Trophoblast cell (in vitro differentiated cells and primary cell): ENCODE data around the gene PGM2L1.

Source experiments
- DNase-seq, 2 donors: peaks; one replicate each; pipeline ENCODE4 v3.0.0-alpha.2; 2016
- H2AFZ ChIP-seq: 2 replicates; pipeline ENCODE4 v1.6.1; 2013; ENCODE audit warnings: low read length, moderate library complexity, mild to moderate bottlenecking; ENCODE audit not compliant: insufficient read depth, poor library complexity
- H2AK5ac ChIP-seq: 2 replicates; pipeline ENCODE4 v1.6.1; 2013; ENCODE audit warnings: mild to moderate bottlenecking, low read length
- H2BK120ac ChIP-seq: 2 replicates; pipeline ENCODE4 v1.6.1; 2013; ENCODE audit warnings: low read length, mild to moderate bottlenecking, moderate library complexity; ENCODE audit not compliant: insufficient read depth, poor library complexity
- H2BK12ac ChIP-seq: 2 replicates; pipeline ENCODE4 v1.6.1; 2013; ENCODE audit warnings: mild to moderate bottlenecking, low read length, moderate library complexity
- H2BK5ac ChIP-seq: 2 replicates; pipeline ENCODE4 v1.6.1; 2013; ENCODE audit warnings: low read length, low read depth, moderate library complexity, mild to moderate bottlenecking; ENCODE audit not compliant: poor library complexity
- H3K14ac ChIP-seq: 2 replicates; pipeline ENCODE4 v1.6.1; 2013; ENCODE audit warnings: mild to moderate bottlenecking, low read length
- H3K18ac ChIP-seq: 2 replicates; pipeline ENCODE4 v1.6.1; 2013; ENCODE audit warnings: mild to moderate bottlenecking, low read length
- H3K23ac ChIP-seq: 2 replicates; pipeline ENCODE4 v1.6.1; 2013; ENCODE audit warnings: low read length
- H3K27ac ChIP-seq: 2 replicates; pipeline ENCODE4 v1.5.1; 2013; ENCODE audit warnings: low read depth, mild to moderate bottlenecking, inconsistent platforms, low read length, moderate library complexity
- H3K27me3 ChIP-seq: 2 replicates; pipeline ENCODE4 v1.6.1; 2013; ENCODE audit warnings: inconsistent platforms, mild to moderate bottlenecking, low read length, moderate library complexity; ENCODE audit not compliant: insufficient read depth
- H3K36me3 ChIP-seq, 2 experiments: 1 replicate in 1 of 2; 2 replicates in 1 of 2; pipeline ENCODE4 v1.6.1; 2013; ENCODE audit warnings: low read length in 2 of 2, mild to moderate bottlenecking in 2 of 2, moderate library complexity in 1 of 2; ENCODE audit not compliant: insufficient read depth in 2 of 2, control insufficient read depth in 1 of 2
- H3K4ac ChIP-seq: 2 replicates; pipeline ENCODE4 v1.6.1; 2013; ENCODE audit warnings: low read depth, mild to moderate bottlenecking, low read length, moderate library complexity
- H3K4me1 ChIP-seq, 2 experiments: 1 replicate in 1 of 2; 2 replicates in 1 of 2; pipeline ENCODE4 v1.6.1; 2013; ENCODE audit warnings: low read length in 2 of 2, mild to moderate bottlenecking in 2 of 2, moderate library complexity in 1 of 2; ENCODE audit not compliant: insufficient read depth in 2 of 2, control insufficient read depth in 1 of 2
- H3K4me2 ChIP-seq: 2 replicates; pipeline ENCODE4 v1.6.1; 2013; ENCODE audit warnings: inconsistent platforms, mild to moderate bottlenecking, low read length, moderate library complexity
- H3K4me3 ChIP-seq: 2 replicates; pipeline ENCODE4 v1.5.1; 2013; ENCODE audit warnings: mild to moderate bottlenecking, low read depth, low read length, inconsistent platforms
- H3K79me1 ChIP-seq: one replicate; pipeline ENCODE4 v1.6.1; 2013; ENCODE audit warnings: low read length
- H3K79me2 ChIP-seq: 2 replicates; pipeline ENCODE4 v1.6.1; 2013; ENCODE audit warnings: low read length, mild to moderate bottlenecking; ENCODE audit not compliant: control insufficient read depth, insufficient read depth, poor library complexity
- H3K9ac ChIP-seq: 2 replicates; pipeline ENCODE4 v1.6.1; 2013; ENCODE audit warnings: mild to moderate bottlenecking, low read length
- H3K9me3 ChIP-seq: 2 replicates; pipeline ENCODE4 v1.6.1; 2013; ENCODE audit warnings: low read depth, mild to moderate bottlenecking, control low read depth, inconsistent platforms, low read length; ENCODE audit not compliant: insufficient read depth
- H4K12ac ChIP-seq: 2 replicates; pipeline ENCODE4 v1.6.1; 2013; ENCODE audit warnings: low read depth, mild to moderate bottlenecking, low read length, moderate library complexity
- H4K8ac ChIP-seq: 2 replicates; pipeline ENCODE4 v1.6.1; 2013; ENCODE audit warnings: low read depth, mild to moderate bottlenecking, low read length, moderate library complexity
- H4K91ac ChIP-seq: one replicate; pipeline ENCODE4 v1.6.1; 2013; ENCODE audit warnings: low read depth, mild to moderate bottlenecking, low read length, moderate library complexity
- WGBS: extraction: QIAGEN DNeasy Blood & Tissue Kit; methylation state at CpG from one replicate; pipeline ENCODE4 v1.1.7; 2013; ENCODE audit warnings: missing lambda C conversion rate; ENCODE audit not compliant: insufficient read length, insufficient coverage; ENCODE audit errors: extremely low coverage; 5-methylcytosine and 5-hydroxymethylcytosine counted together

Gene PGM2L1

DNA sequence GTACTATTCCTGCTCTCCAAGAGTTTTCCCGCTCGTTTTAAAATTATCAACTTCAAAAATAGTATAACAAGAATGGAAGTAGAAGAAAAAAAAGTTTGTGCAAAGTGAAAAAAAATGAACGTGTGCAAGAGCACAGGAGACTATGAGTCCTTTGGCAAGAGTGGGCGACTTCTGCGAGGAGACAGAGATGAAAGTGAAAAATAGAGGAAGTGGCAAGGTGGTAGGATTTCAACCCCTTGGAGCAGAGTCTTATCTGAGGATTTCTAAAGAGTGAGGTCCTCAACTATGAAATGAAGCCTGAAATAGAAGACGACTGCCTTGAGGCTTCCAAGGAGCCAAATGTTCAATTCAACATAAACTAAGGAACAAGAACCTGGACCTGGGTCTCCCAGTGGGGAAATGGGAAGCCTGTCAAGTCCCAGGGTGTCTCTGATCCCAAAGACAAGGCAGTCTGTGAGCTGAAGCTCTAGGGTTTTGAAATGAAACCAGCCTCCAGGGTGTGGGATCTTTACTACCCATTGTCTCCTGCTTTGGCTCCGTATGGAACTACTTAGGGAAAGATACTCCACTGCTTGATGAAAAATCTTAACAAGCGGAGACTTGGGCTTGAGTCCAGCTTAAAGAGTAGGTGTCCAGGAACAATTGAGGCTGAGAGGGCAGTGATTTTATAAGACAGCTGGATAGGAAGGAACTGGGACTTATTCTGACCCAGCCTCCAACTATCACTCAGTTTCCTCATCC, 91.6 kb downstream of the PGM2L1 start:
- H3K23ac ChIP-seq, result no peak overlapping the region
- no peak overlapping the region for H3K4me2 ChIP-seq
- H4K12ac ChIP-seq, result no peak overlapping the region
- no peaks in the 10 kb centered on the region for H3K79me1 ChIP-seq
- no peaks in the 10 kb centered on the region for H3K36me3 ChIP-seq
- H2AK5ac ChIP-seq, result no peak overlapping the region
- H3K27ac ChIP-seq, result no peak overlapping the region
- H2BK12ac ChIP-seq, result no peak overlapping the region
- H2BK5ac ChIP-seq, result no peak overlapping the region
- no peak overlapping the region for H3K14ac ChIP-seq
- H3K9me3 ChIP-seq, result peaks cover 5% of the 10 kb centered on the region
- H3K9ac ChIP-seq, result no peak overlapping the region
- H2BK120ac ChIP-seq, result no peak overlapping the region
- H4K8ac ChIP-seq, result no peak overlapping the region
- no peak overlapping the region for H3K18ac ChIP-seq
- H3K79me2 ChIP-seq, result no peaks in the 10 kb centered on the region
- H3K27me3 ChIP-seq, result peaks cover 5% of the 10 kb centered on the region
- peaks cover 4% of the 10 kb centered on the region in 2 experiments for H3K4me1 ChIP-seq
- no peak overlapping the region for H3K4ac ChIP-seq
- H4K91ac ChIP-seq, result no peak overlapping the region
- H2AFZ ChIP-seq, result no peak overlapping the region
- no peak for DNase-seq
- H3K4me3 ChIP-seq, result no peak overlapping the region
- no CpG with 5 or more reads among the region's 8 CpGs for WGBS

DNA sequence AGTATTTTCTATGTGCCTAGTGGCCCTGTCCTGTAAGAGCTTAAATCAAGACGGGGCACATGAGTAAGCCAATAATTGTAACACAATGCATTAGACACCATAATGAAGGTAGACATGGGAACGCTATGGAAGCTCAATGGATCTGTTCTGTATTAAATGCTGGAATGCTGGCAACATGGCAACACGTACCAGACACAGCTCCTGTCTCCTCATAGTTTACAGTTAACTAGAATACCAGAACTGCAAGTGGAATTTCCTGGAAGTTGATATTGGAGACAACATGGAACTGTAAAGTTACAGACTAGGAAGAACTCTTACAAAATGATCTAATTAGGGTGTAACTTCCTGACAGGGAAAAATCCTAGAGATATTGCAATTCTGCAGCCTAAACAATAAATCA, 99.2 kb downstream of the PGM2L1 start:
- H3K9me3 ChIP-seq, result no peaks in the 10 kb centered on the region
- no peak overlapping the region for H3K4me3 ChIP-seq
- H2BK12ac ChIP-seq, result no peak overlapping the region
- H3K27ac ChIP-seq, result no peak overlapping the region
- no peaks in the 10 kb centered on the region for H3K36me3 ChIP-seq
- H3K9ac ChIP-seq, result no peak overlapping the region
- WGBS, result no CpG with 5 or more reads among the region's 3 CpGs
- H3K27me3 ChIP-seq, result no peaks in the 10 kb centered on the region
- H4K91ac ChIP-seq, result no peak overlapping the region
- no peak overlapping the region for H3K4me2 ChIP-seq
- H3K79me2 ChIP-seq, result no peaks in the 10 kb centered on the region
- no peaks in the 10 kb centered on the region for H3K4me1 ChIP-seq
- H3K23ac ChIP-seq, result no peak overlapping the region
- H4K12ac ChIP-seq, result no peak overlapping the region
- H3K4ac ChIP-seq, result no peak overlapping the region
- no peak for DNase-seq
- H2BK5ac ChIP-seq, result no peak overlapping the region
- no peak overlapping the region for H3K14ac ChIP-seq
- H4K8ac ChIP-seq, result no peak overlapping the region
- no peak overlapping the region for H2AFZ ChIP-seq
- no peaks in the 10 kb centered on the region for H3K79me1 ChIP-seq
- H3K18ac ChIP-seq, result no peak overlapping the region
- H2AK5ac ChIP-seq, result no peak overlapping the region
- no peak overlapping the region for H2BK120ac ChIP-seq

- Histone ChIP-seq H3K9me3 (no peaks in the 10 kb centered on the region), H2BK120ac (no peak overlapping the region), H3K27me3 (no peaks in the 10 kb centered on the region), H3K9ac (no peak overlapping the region), H3K36me3 (no peaks in the 10 kb centered on the region), H3K79me1 (no peaks in the 10 kb centered on the region), H4K12ac (no peak overlapping the region), H3K4me2 (no peak overlapping the region), H4K91ac (no peak overlapping the region), H3K14ac (no peak overlapping the region), H3K79me2 (no peaks in the 10 kb centered on the region), H3K18ac (no peak overlapping the region), H3K4me3 (no peak overlapping the region), H3K27ac (no peak overlapping the region), H3K4me1 (no peaks in the 10 kb centered on the region), H2AFZ (no peak overlapping the region), H3K23ac (no peak overlapping the region), H2BK5ac (no peak overlapping the region), H2AK5ac (no peak overlapping the region), H3K4ac (no peak overlapping the region), H4K8ac (no peak overlapping the region), H2BK12ac (no peak overlapping the region)
- whole genome bisulfite sequencing, result no CpG with 5 or more reads among the region's 1 CpG
- DNase-seq, result no peak
Observed at GRCh38 chr11:74297484-74297883, 100.7 kb downstream of the PGM2L1 start.

DNA sequence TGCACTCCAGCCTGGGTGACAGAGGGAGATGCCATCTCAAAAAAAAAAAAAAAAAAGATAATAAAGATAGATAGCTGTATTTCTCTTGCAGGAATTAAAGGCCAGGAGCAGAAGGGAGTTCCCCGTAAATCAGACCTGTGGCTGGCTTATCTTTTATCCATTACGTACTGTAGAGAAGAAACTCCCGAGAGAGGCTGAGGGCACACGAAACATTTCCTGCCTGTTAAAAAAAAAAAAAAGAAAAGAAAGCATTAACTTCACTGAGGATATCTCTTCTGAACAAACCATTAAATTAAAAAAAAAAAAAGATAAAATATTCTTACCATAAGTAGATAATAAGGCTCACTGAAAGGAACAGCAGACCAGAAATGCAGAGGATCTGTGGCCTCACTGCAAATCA, 109.3 kb downstream of the PGM2L1 start:
- no peak overlapping the region for H2BK5ac ChIP-seq
- no peak overlapping the region for H3K18ac ChIP-seq
- no peak overlapping the region for H3K4me3 ChIP-seq
- no peak overlapping the region for H2AFZ ChIP-seq
- WGBS, result no CpG with 5 or more reads among the region's 4 CpGs
- no peaks in the 10 kb centered on the region for H3K4me1 ChIP-seq
- no peak overlapping the region for H3K14ac ChIP-seq
- no peaks in the 10 kb centered on the region for H3K9me3 ChIP-seq
- no peak overlapping the region for H2BK120ac ChIP-seq
- H4K91ac ChIP-seq, result no peak overlapping the region
- no peak overlapping the region for H2AK5ac ChIP-seq
- no peaks in the 10 kb centered on the region for H3K79me2 ChIP-seq
- H2BK12ac ChIP-seq, result no peak overlapping the region
- no peak overlapping the region for H3K23ac ChIP-seq
- H3K27me3 ChIP-seq, result no peaks in the 10 kb centered on the region
- no peaks in the 10 kb centered on the region for H3K79me1 ChIP-seq
- H3K9ac ChIP-seq, result no peak overlapping the region
- no peaks in the 10 kb centered on the region for H3K36me3 ChIP-seq
- H4K12ac ChIP-seq, result no peak overlapping the region
- H3K4me2 ChIP-seq, result no peak overlapping the region
- H3K4ac ChIP-seq, result no peak overlapping the region
- no peak overlapping the region for H3K27ac ChIP-seq
- no peak for DNase-seq
- H4K8ac ChIP-seq, result no peak overlapping the region
